T-helper 2 cell treated with Interferon-gamma antibody and Interleukin-4, amounts not matched to agents 5 μg/mL and 100 μg/mL, for 36 hours (primary cell): ENCODE measurements around the gene FOSL2.

ENCODE experiments used
- DNase-seq: peaks from one replicate; pipeline ENCODE4 v3.0.0; 2021; ENCODE audit warnings: low spot score
- H3K27ac Mint-ChIP-seq: one replicate; pipeline ENCODE4 v1.8.0; 2021; ENCODE audit warnings: mild to moderate bottlenecking, mixed read lengths
- H3K27me3 Mint-ChIP-seq: one replicate; pipeline ENCODE4 v1.8.0; 2021; ENCODE audit warnings: low read depth, mixed read lengths
- H3K36me3 Mint-ChIP-seq: one replicate; pipeline ENCODE4 v1.8.0; 2021; ENCODE audit warnings: low read depth, mixed read lengths
- H3K4me1 Mint-ChIP-seq: one replicate; pipeline ENCODE4 v1.8.0; 2021; ENCODE audit warnings: low read depth, mixed read lengths
- H3K4me3 Mint-ChIP-seq: one replicate; pipeline ENCODE4 v1.8.0; 2022; ENCODE audit warnings: mild to moderate bottlenecking, moderate library complexity, mixed read lengths
- H3K9me3 Mint-ChIP-seq: one replicate; pipeline ENCODE4 v1.8.0; 2021; ENCODE audit warnings: mixed read lengths

FOSL2 gene

DNA sequence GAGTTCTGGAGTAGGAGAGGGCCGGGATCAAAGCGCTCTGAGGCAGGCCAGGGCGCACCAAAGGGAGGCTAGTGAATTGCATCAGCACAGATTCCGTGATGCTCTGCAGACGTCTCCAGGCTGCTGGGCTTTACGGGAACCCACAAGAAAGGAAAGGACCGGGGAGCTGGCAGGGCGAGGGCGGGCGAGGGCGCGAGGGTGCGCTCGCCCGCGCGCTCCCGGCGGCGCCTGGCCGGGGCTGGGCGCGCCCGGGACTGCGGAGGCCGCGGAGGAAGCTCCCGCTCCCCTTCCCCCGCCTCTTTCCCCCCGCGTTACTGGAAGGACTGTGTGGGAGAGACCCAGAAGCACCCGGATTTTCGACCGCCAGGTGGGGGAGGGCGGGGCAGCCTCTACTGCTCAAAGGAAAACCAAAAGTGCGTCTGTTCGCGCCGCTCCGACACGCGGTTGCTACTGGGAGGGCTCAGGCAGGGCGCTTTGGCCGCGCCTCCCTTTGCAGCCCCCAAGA lies 2.4 kb upstream of the FOSL2 start:
- no peaks in the 10 kb centered on the region for H3K9me3 Mint-ChIP-seq
- peak; percentile 94 for DNase-seq
- H3K27ac Mint-ChIP-seq: peak overlapping the region; percentile 93
- H3K4me3 Mint-ChIP-seq: peak overlapping the region; percentile 83
- peaks cover 21% of the 10 kb centered on the region for H3K4me1 Mint-ChIP-seq
- peaks cover 2% of the 10 kb centered on the region for H3K27me3 Mint-ChIP-seq
- H3K36me3 Mint-ChIP-seq: peaks cover 4% of the 10 kb centered on the region

DNA sequence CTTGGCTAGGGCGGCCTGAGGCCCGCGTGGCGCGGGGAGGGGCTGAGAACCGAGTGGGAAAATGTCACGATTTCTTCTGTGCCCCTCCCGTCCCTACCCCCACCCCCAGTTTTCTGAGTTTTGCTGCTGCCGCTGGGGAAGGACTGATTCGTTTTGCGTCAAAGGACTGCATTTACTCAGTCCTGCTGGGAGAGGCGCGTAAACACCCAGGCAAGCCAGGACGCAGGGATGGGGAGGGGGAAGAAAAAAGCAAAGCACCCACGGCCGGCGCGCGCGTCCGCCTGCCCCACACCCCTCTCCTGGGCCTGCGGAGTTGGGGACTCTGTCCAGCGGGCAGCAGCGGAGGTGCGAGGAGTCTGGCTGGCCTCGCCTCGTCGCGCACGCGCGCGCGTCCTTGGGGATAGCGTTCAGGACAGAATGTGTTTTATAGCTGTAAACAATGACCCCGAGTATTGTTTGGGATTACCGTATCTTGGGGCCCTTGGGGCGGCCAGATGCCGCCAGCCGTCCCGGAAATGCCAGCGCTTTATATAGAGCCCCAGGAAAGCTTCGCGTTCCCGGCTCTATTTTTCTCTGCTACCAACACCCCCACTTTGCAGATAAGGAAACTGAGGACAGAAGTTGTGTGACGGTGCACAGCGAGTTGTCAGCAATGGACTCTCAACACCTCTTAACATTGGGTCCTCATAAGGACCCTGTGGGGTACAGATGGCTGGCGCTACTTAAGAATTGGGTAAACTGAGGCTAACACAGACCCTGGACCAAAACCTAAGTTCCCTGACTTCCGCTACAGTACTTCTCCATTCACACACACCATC lies 1.7 kb upstream of the FOSL2 start:
- no peak for DNase-seq
- H3K4me3 Mint-ChIP-seq: peak overlapping the region; percentile 83
- H3K9me3 Mint-ChIP-seq: no peaks in the 10 kb centered on the region
- peaks cover 4% of the 10 kb centered on the region for H3K36me3 Mint-ChIP-seq
- H3K4me1 Mint-ChIP-seq: peaks cover 21% of the 10 kb centered on the region
- peaks cover 2% of the 10 kb centered on the region for H3K27me3 Mint-ChIP-seq
- peak overlapping the region; percentile 93 for H3K27ac Mint-ChIP-seq

- DNase-seq: peak; percentile 69
- Mint-ChIP-seq H3K36me3 (peaks cover 4% of the 10 kb centered on the region), H3K4me1 (peaks cover 21% of the 10 kb centered on the region), H3K4me3 (peak overlapping the region; percentile 83), H3K9me3 (no peaks in the 10 kb centered on the region), H3K27ac (peak overlapping the region; percentile 93), H3K27me3 (peaks cover 2% of the 10 kb centered on the region)
Observed at GRCh38 chr2:28391564-28392296, 928 bp upstream of the FOSL2 start.

DNA sequence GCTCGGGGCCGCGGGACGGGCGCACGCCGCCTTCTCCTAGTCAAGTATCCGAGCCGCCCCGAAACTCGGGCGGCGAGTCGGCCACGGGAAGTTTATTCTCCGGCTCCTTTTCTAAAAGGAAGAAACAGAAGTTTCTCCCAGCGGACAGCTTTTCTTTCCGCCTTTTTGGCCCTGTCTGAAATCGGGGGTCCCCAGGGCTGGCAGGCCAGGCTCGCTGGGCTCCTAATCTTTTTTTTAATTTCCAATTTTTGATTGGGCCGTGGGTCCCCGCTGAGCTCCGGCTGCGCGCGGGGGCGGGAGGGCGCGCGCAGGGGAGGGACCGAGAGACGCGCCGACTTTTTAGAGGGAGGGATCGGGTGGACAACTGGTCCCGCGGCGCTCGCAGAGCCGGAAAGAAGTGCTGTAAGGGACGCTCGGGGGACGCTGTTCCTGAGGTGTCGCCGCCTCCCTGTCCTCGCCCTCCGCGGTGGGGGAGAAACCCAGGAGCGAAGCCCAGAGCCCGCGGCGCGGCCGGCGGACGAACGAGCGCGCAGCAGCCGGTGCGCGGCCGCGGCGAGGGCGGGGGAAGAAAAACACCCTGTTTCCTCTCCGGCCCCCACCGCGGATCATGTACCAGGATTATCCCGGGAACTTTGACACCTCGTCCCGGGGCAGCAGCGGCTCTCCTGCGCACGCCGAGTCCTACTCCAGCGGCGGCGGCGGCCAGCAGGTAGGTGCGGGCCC lies 617 bp downstream of the FOSL2 start:
- no peaks in the 10 kb centered on the region for H3K9me3 Mint-ChIP-seq
- peaks cover 2% of the 10 kb centered on the region for H3K27me3 Mint-ChIP-seq
- H3K4me3 Mint-ChIP-seq: no peak overlapping the region
- peaks cover 7% of the 10 kb centered on the region for H3K36me3 Mint-ChIP-seq
- H3K27ac Mint-ChIP-seq: peak overlapping the region; percentile 99
- DNase-seq: peak; percentile 64
- H3K4me1 Mint-ChIP-seq: peaks cover 20% of the 10 kb centered on the region

DNA sequence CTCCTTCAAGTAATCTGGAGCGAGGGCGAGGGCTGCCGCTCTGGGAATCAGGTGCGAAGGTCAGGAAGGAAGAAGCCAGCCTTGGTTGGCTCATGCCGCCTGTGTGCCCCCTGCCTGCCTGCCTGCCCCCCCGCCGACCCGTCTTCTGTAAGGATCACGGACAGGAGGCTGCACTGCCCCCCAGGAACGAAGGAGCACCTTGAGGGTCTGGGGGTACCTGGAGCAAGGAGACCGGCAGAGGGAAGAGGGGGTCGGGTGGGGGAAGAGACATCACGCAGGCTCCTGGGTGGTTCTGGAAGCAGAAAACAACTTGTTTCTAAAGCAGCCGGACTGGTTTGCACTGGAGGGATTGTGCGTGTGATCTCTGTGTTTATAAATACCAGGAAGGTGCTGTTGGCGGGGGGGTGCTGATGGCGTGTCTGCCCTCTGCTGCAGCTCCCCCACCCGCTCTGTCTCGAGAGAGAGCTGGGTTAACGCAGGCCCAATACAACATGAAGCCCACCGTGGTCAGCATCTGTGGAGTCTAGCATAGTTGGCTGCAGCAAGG lies 1.7 kb downstream of the FOSL2 start:
- Mint-ChIP-seq H3K27me3 (peaks cover 2% of the 10 kb centered on the region), H3K4me1 (peaks cover 21% of the 10 kb centered on the region), H3K27ac (peak overlapping the region; percentile 89), H3K36me3 (peaks cover 7% of the 10 kb centered on the region), H3K4me3 (no peak overlapping the region), H3K9me3 (no peaks in the 10 kb centered on the region)
- DNase-seq: no peak

- peaks cover 2% of the 10 kb centered on the region for H3K27me3 Mint-ChIP-seq
- no peak for DNase-seq
- no peaks in the 10 kb centered on the region for H3K9me3 Mint-ChIP-seq
- no peak overlapping the region for H3K27ac Mint-ChIP-seq
- H3K36me3 Mint-ChIP-seq: peaks cover 7% of the 10 kb centered on the region
- H3K4me3 Mint-ChIP-seq: no peak overlapping the region
- peaks cover 20% of the 10 kb centered on the region for H3K4me1 Mint-ChIP-seq
Observed at GRCh38 chr2:28394997-28395333, 2.3 kb downstream of the FOSL2 start.

GRCh38 chr2:28395334-28396061 lies 2.8 kb downstream of the FOSL2 start:
- Mint-ChIP-seq H3K27me3 (peaks cover 2% of the 10 kb centered on the region), H3K9me3 (no peaks in the 10 kb centered on the region), H3K4me3 (no peak overlapping the region), H3K36me3 (peaks cover 10% of the 10 kb centered on the region), H3K27ac (no peak overlapping the region), H3K4me1 (peaks cover 24% of the 10 kb centered on the region)
- no peak for DNase-seq

DNA sequence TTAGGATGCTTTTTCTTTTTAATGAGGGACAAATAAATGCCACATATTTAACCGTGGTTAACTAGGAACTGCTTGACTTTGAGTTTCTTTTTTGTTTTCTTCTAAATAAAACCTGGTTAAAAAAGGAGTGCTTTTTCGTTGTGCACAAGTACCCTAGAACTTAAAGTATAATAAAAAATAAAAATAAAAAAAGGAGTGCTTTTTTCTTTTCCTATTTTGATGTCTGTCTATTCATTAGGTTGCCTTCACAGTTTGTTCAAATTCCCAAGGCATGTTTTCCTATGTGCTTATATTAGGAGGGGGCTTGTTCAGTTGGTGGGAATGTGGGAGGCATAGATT lies 4.4 kb downstream of the FOSL2 start:
- peaks cover 2% of the 10 kb centered on the region for H3K27me3 Mint-ChIP-seq
- no peaks in the 10 kb centered on the region for H3K9me3 Mint-ChIP-seq
- no peak for DNase-seq
- H3K27ac Mint-ChIP-seq: no peak overlapping the region
- H3K4me3 Mint-ChIP-seq: peak overlapping the region; percentile 4
- H3K36me3 Mint-ChIP-seq: peaks cover 18% of the 10 kb centered on the region
- peaks cover 27% of the 10 kb centered on the region for H3K4me1 Mint-ChIP-seq

GRCh38 chr2:28398101-28398834 lies 5.6 kb downstream of the FOSL2 start:
- no peak for DNase-seq
- Mint-ChIP-seq H3K4me1 (peaks cover 36% of the 10 kb centered on the region), H3K4me3 (no peak overlapping the region), H3K36me3 (peaks cover 20% of the 10 kb centered on the region), H3K9me3 (no peaks in the 10 kb centered on the region), H3K27me3 (no peaks in the 10 kb centered on the region), H3K27ac (no peak overlapping the region)

GRCh38 chr2:28399289-28399688 lies 6.6 kb downstream of the FOSL2 start:
- H3K36me3 Mint-ChIP-seq: peaks cover 26% of the 10 kb centered on the region
- no peak for DNase-seq
- no peak overlapping the region for H3K27ac Mint-ChIP-seq
- no peaks in the 10 kb centered on the region for H3K9me3 Mint-ChIP-seq
- H3K4me1 Mint-ChIP-seq: peaks cover 37% of the 10 kb centered on the region
- no peak overlapping the region for H3K4me3 Mint-ChIP-seq
- H3K27me3 Mint-ChIP-seq: no peaks in the 10 kb centered on the region

GRCh38 chr2:28399956-28400355 lies 7.3 kb downstream of the FOSL2 start:
- Mint-ChIP-seq H3K27ac (no peak overlapping the region), H3K4me3 (no peak overlapping the region), H3K4me1 (peaks cover 36% of the 10 kb centered on the region), H3K9me3 (no peaks in the 10 kb centered on the region), H3K36me3 (peaks cover 26% of the 10 kb centered on the region), H3K27me3 (no peaks in the 10 kb centered on the region)
- DNase-seq: no peak

GRCh38 chr2:28400419-28400818 lies 7.8 kb downstream of the FOSL2 start:
- H3K4me1 Mint-ChIP-seq: peaks cover 36% of the 10 kb centered on the region
- H3K9me3 Mint-ChIP-seq: no peaks in the 10 kb centered on the region
- H3K27ac Mint-ChIP-seq: no peak overlapping the region
- H3K4me3 Mint-ChIP-seq: no peak overlapping the region
- DNase-seq: no peak
- no peaks in the 10 kb centered on the region for H3K27me3 Mint-ChIP-seq
- H3K36me3 Mint-ChIP-seq: peaks cover 28% of the 10 kb centered on the region

- Mint-ChIP-seq H3K4me1 (peaks cover 36% of the 10 kb centered on the region), H3K9me3 (no peaks in the 10 kb centered on the region), H3K4me3 (no peak overlapping the region), H3K27me3 (no peaks in the 10 kb centered on the region), H3K36me3 (peaks cover 28% of the 10 kb centered on the region), H3K27ac (no peak overlapping the region)
- no peak for DNase-seq
Observed at GRCh38 chr2:28400921-28401320, 8.3 kb downstream of the FOSL2 start.
